T1000 (cell line): Measurements from ENCODE around the gene E2F3.
"Not testable (repeated sequence)": the region's sequence is repeated elsewhere in the genome, so short reads cannot be mapped to it uniquely, and the experiment has no call there.

ENCODE experiments used
- DNase-seq: peaks from one replicate; lab custom pipeline; 2025; ENCODE audit warnings: mixed read lengths; lab: John Stamatoyannopoulos, UW

The E2F3 gene

GRCh38 chr6:20467437-20467836 lies 65.8 kb downstream of the E2F3 start:
- DNase-seq, result no peak

GRCh38 chr6:20468209-20468608 lies 66.5 kb downstream of the E2F3 start:
- DNase-seq, result no peak

GRCh38 chr6:20472748-20473147 lies 71.1 kb downstream of the E2F3 start:
- no peak for DNase-seq

GRCh38 chr6:20473518-20473917 lies 71.8 kb downstream of the E2F3 start:
- no peak for DNase-seq

GRCh38 chr6:20474874-20475542 lies 73.3 kb downstream of the E2F3 start:
- DNase-seq, result no peak

GRCh38 chr6:20476501-20477043 lies 74.9 kb downstream of the E2F3 start:
- DNase-seq, result no peak

GRCh38 chr6:20477485-20477884 lies 75.8 kb downstream of the E2F3 start:
- no peak for DNase-seq

- no peak for DNase-seq
Observed at GRCh38 chr6:20479060-20479459, 77.4 kb downstream of the E2F3 start.

GRCh38 chr6:20479526-20479925 lies 77.8 kb downstream of the E2F3 start:
- no peak for DNase-seq

- no peak for DNase-seq
Observed at GRCh38 chr6:20481281-20481680, 79.6 kb downstream of the E2F3 start.

GRCh38 chr6:20483887-20484497 lies 82.3 kb downstream of the E2F3 start:
- no peak for DNase-seq

- no peak for DNase-seq
Observed at GRCh38 chr6:20486641-20487040, 85.0 kb downstream of the E2F3 start.

GRCh38 chr6:20487669-20488375 lies 86.1 kb downstream of the E2F3 start:
- no peak for DNase-seq

- DNase-seq, result no peak
Observed at GRCh38 chr6:20490591-20490990, 88.9 kb downstream of the E2F3 start.

- no peak for DNase-seq
Observed at GRCh38 chr6:20492099-20492498, 90.4 kb downstream of the E2F3 start.

- DNase-seq, result no peak
Observed at GRCh38 chr6:20497216-20498040, 95.7 kb downstream of the E2F3 start.

GRCh38 chr6:20498041-20498385 lies 96.3 kb downstream of the E2F3 start:
- no peak for DNase-seq

- DNase-seq, result no peak
Observed at GRCh38 chr6:20509212-20509611, 107.5 kb downstream of the E2F3 start.

GRCh38 chr6:20511852-20512251 lies 110.2 kb downstream of the E2F3 start:
- DNase-seq, result no peak

GRCh38 chr6:20525208-20525607 lies 123.5 kb downstream of the E2F3 start:
- DNase-seq, result not testable (repeated sequence)

- DNase-seq, result not testable (repeated sequence)
Observed at GRCh38 chr6:20529086-20529448, 127.4 kb downstream of the E2F3 start.

- DNase-seq, result no peak
Observed at GRCh38 chr6:20532881-20533280, 131.2 kb downstream of the E2F3 start.
